ENCODE results near the gene CMPK2.

DNA sequence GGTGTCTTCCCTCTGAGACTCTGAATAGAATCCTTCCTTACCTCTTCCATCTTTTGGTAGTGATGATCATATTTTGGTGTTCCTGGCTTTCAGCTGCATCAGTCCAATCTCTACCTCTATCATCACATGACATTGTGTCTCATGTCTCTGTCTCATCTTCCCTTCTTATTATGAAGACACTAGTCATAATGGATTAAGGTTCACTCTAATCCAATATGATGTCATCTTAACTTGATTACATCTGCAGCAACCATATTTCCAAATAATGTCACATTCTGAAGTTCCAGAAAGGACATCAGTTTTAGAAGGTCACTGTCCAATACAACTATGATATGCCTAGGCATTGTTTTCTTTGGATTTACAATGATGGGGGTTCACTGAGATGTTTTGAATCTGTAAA, 31.5 kb downstream of the CMPK2 start:
- TF ChIP-seq CTCF (IDR thresholded peaks at IDR 0.05): no peak
- no peak for TF ChIP-seq EP300 (IDR thresholded peaks at IDR 0.05; ENCODE audit: low read depth)
- TF ChIP-seq POLR2A (IDR thresholded peaks at IDR 0.05): no peak
